HEK293 (cell line): Measurements from ENCODE around the gene CAND2.

Source experiments
- GFI1B ChIP-seq: fragments of 450-650 bp; formaldehyde crosslinking; IDR thresholded peaks from 2 replicates; pipeline ENCODE4 v1.5.1; 2016; ENCODE audit warnings: missing biosample characterization, missing genetic modification characterization
- IKZF3 ChIP-seq: fragments of 450-650 bp; IDR thresholded peaks from 2 replicates; pipeline ENCODE4 v1.5.0; 2018; ENCODE audit warnings: missing biosample characterization, mild to moderate bottlenecking, missing genetic modification characterization, moderate library complexity
- KLF1 ChIP-seq: fragments of 450-650 bp; formaldehyde crosslinking; IDR thresholded peaks from 2 replicates; pipeline ENCODE4 v1.5.1; 2016; ENCODE audit warnings: missing biosample characterization, missing genetic modification characterization
- KLF7 ChIP-seq: fragments of 450-650 bp; formaldehyde crosslinking; IDR thresholded peaks from 2 replicates; pipeline ENCODE4 v1.5.1; 2016; ENCODE audit warnings: missing biosample characterization, missing genetic modification characterization, borderline replicate concordance
- PATZ1 ChIP-seq: fragments of 450-650 bp; formaldehyde crosslinking; IDR thresholded peaks from 2 replicates; pipeline ENCODE4 v1.5.1; 2016; ENCODE audit warnings: missing biosample characterization, missing genetic modification characterization
- REPIN1 ChIP-seq: fragments of 450-650 bp; formaldehyde crosslinking; IDR thresholded peaks from 2 replicates; pipeline ENCODE4 v1.5.1; 2017; ENCODE audit warnings: missing biosample characterization, missing genetic modification characterization, low read depth
- SETDB1 ChIP-seq: IDR thresholded peaks from one replicate; pipeline ENCODE4 v1.6.1; 2017; ENCODE audit warnings: mild to moderate bottlenecking, low read length, moderate library complexity, mixed read lengths; ENCODE audit not compliant: insufficient read length
- SP2 ChIP-seq: fragments of 450-650 bp; formaldehyde crosslinking; IDR thresholded peaks from 2 replicates; pipeline ENCODE4 v1.5.1; 2016; ENCODE audit warnings: missing biosample characterization, missing genetic modification characterization
- SP3 ChIP-seq: fragments of 450-650 bp; formaldehyde crosslinking; IDR thresholded peaks from 2 replicates; pipeline ENCODE4 v1.5.1; 2016; ENCODE audit warnings: missing biosample characterization, missing genetic modification characterization
- YY1 ChIP-seq: fragments of 450-650 bp; formaldehyde crosslinking; IDR thresholded peaks from 2 replicates; pipeline ENCODE4 v1.5.1; 2018; ENCODE audit warnings: missing biosample characterization, missing genetic modification characterization
- ZBTB10 ChIP-seq: fragments of 450-650 bp; formaldehyde crosslinking; IDR thresholded peaks from 2 replicates; pipeline ENCODE4 v1.5.1; 2016; ENCODE audit warnings: missing biosample characterization, missing genetic modification characterization
- ZBTB17 ChIP-seq: fragments of 450-650 bp; formaldehyde crosslinking; IDR thresholded peaks from 2 replicates; pipeline ENCODE4 v1.5.1; 2016; ENCODE audit warnings: missing biosample characterization, missing genetic modification characterization
- ZBTB7A ChIP-seq: fragments of 450-650 bp; formaldehyde crosslinking; IDR thresholded peaks from 2 replicates; pipeline ENCODE4 v1.5.1; 2016; ENCODE audit warnings: low read depth, missing biosample characterization, missing genetic modification characterization
- ZBTB8A ChIP-seq: fragments of 450-650 bp; formaldehyde crosslinking; IDR thresholded peaks from 2 replicates; pipeline ENCODE4 v1.5.1; 2016; ENCODE audit warnings: missing biosample characterization, missing genetic modification characterization
- ZFHX2 ChIP-seq: fragments of 450-650 bp; formaldehyde crosslinking; conservative IDR thresholded peaks from 2 replicates; pipeline ENCODE4 v1.5.1; 2016; ENCODE audit warnings: missing biosample characterization, missing genetic modification characterization
- ZNF132 ChIP-seq: fragments of 450-650 bp; formaldehyde crosslinking; IDR thresholded peaks from 2 replicates; pipeline ENCODE4 v1.5.1; 2017; ENCODE audit warnings: missing biosample characterization, missing genetic modification characterization, borderline replicate concordance
- ZNF184 ChIP-seq: fragments of 450-650 bp; IDR thresholded peaks from 2 replicates; pipeline ENCODE4 v1.5.1; 2018; ENCODE audit warnings: missing biosample characterization, mild to moderate bottlenecking, missing genetic modification characterization
- ZNF223 ChIP-seq: fragments of 450-650 bp; formaldehyde crosslinking; IDR thresholded peaks from 2 replicates; pipeline ENCODE4 v1.5.1; 2016; ENCODE audit warnings: missing biosample characterization, missing genetic modification characterization
- ZNF24 ChIP-seq: fragments of 450-650 bp; formaldehyde crosslinking; IDR thresholded peaks from 2 replicates; pipeline ENCODE4 v1.5.1; 2016; ENCODE audit warnings: missing biosample characterization, missing genetic modification characterization
- ZNF335 ChIP-seq: fragments of 450-650 bp; formaldehyde crosslinking; conservative IDR thresholded peaks from 2 replicates; pipeline ENCODE4 v1.5.1; 2016; ENCODE audit warnings: missing biosample characterization, missing genetic modification characterization
- ZNF341 ChIP-seq: fragments of 450-650 bp; formaldehyde crosslinking; IDR thresholded peaks from 2 replicates; pipeline ENCODE4; 2016; ENCODE audit warnings: low read depth, missing biosample characterization, missing genetic modification characterization
- ZNF354C ChIP-seq: fragments of 450-650 bp; formaldehyde crosslinking; IDR thresholded peaks from 2 replicates; pipeline ENCODE4 v1.5.1; 2016; ENCODE audit warnings: missing biosample characterization, missing genetic modification characterization, low read depth, borderline replicate concordance
- ZNF423 ChIP-seq: fragments of 450-650 bp; formaldehyde crosslinking; IDR thresholded peaks from 2 replicates; pipeline ENCODE4 v1.5.1; 2016; ENCODE audit warnings: missing biosample characterization, missing genetic modification characterization
- ZNF600 ChIP-seq: fragments of 450-650 bp; formaldehyde crosslinking; IDR thresholded peaks from 2 replicates; pipeline ENCODE4 v1.5.1; 2016; ENCODE audit warnings: missing biosample characterization, missing genetic modification characterization
- ZNF704 ChIP-seq: fragments of 450-650 bp; formaldehyde crosslinking; IDR thresholded peaks from 2 replicates; pipeline ENCODE4 v1.5.1; 2016; ENCODE audit warnings: missing biosample characterization, missing genetic modification characterization
- ZSCAN30 ChIP-seq: fragments of 450-650 bp; IDR thresholded peaks from 2 replicates; pipeline ENCODE4 v1.5.1; 2018; ENCODE audit warnings: missing biosample characterization, mild to moderate bottlenecking, missing genetic modification characterization, moderate library complexity
- ZXDB ChIP-seq: fragments of 450-650 bp; formaldehyde crosslinking; IDR thresholded peaks from 2 replicates; pipeline ENCODE4 v1.5.1; 2016; ENCODE audit warnings: missing biosample characterization, missing genetic modification characterization
- TF ChIP-seq, protein P1 (sequence below): fragments of 450-650 bp; formaldehyde crosslinking; conservative IDR thresholded peaks from 2 replicates; pipeline ENCODE4 v1.5.1; 2016; ENCODE audit warnings: low read depth, missing biosample characterization, missing genetic modification characterization
- TF ChIP-seq, protein P2 (sequence below): fragments of 450-650 bp; formaldehyde crosslinking; IDR thresholded peaks from 2 replicates; pipeline ENCODE4 v1.5.1; 2016; ENCODE audit warnings: missing biosample characterization, missing genetic modification characterization

CAND2 gene

GRCh38 chr3:12796171-12797123 lies at the start of gene CAND2 (continued):
- TF ChIP-seq ZNF335 (peak; percentile 86), REPIN1 (tag by site-specific recombination) (peak; percentile 22; the same call in 1 of the 2 replicates), ZNF223 (0 out of 2 replicates have a peak, but pooled peaks have one; percentile 8), GFI1B (tag by site-specific recombination) (0 out of 2 replicates have a peak, but pooled peaks have one; percentile 5), SP2 (tag by site-specific recombination) (peak; percentile 9; the same call in 1 of the 2 replicates), PATZ1 (tag by site-specific recombination) (peak; percentile 89), KLF7 (0 out of 2 replicates have a peak, but pooled peaks have one; percentile 61), YY1 (tag by site-specific recombination) (peak; percentile 83), ZNF184 (tag by site-specific recombination) (peak; percentile 54; the same call in 1 of the 2 replicates), ZFHX2 (tag by site-specific recombination) (no peak), KLF1 (tag by site-specific recombination) (peak; percentile 49), ZBTB7A (tag by site-specific recombination) (peak; percentile 71), ZNF423 (tag by site-specific recombination) (peak; percentile 39; the same call in 1 of the 2 replicates), ZBTB10 (tag by site-specific recombination) (peak; percentile 71; the same call in 1 of the 2 replicates), ZXDB (tag by site-specific recombination) (peak; percentile 75), ZNF704 (peak; percentile 90), ZBTB17 (tag by site-specific recombination) (peak; percentile 85), ZNF132 (no peak), ZNF354C (no peak), ZNF341 (tag by site-specific recombination) (peak; percentile 65), ZSCAN30 (peak; percentile 82), ZBTB8A (tag by site-specific recombination) (peak; percentile 39; the same call in 1 of the 2 replicates), IKZF3 (0 out of 2 replicates have a peak, but pooled peaks have one; percentile 11), ZNF24 (0 out of 2 replicates have a peak, but pooled peaks have one; percentile 24), SP3 (tag by site-specific recombination) (peak; percentile 63), ZNF600 (tag by site-specific recombination) (peak; percentile 85), SETDB1 (no peak)
- TF ChIP-seq, protein P1, sequence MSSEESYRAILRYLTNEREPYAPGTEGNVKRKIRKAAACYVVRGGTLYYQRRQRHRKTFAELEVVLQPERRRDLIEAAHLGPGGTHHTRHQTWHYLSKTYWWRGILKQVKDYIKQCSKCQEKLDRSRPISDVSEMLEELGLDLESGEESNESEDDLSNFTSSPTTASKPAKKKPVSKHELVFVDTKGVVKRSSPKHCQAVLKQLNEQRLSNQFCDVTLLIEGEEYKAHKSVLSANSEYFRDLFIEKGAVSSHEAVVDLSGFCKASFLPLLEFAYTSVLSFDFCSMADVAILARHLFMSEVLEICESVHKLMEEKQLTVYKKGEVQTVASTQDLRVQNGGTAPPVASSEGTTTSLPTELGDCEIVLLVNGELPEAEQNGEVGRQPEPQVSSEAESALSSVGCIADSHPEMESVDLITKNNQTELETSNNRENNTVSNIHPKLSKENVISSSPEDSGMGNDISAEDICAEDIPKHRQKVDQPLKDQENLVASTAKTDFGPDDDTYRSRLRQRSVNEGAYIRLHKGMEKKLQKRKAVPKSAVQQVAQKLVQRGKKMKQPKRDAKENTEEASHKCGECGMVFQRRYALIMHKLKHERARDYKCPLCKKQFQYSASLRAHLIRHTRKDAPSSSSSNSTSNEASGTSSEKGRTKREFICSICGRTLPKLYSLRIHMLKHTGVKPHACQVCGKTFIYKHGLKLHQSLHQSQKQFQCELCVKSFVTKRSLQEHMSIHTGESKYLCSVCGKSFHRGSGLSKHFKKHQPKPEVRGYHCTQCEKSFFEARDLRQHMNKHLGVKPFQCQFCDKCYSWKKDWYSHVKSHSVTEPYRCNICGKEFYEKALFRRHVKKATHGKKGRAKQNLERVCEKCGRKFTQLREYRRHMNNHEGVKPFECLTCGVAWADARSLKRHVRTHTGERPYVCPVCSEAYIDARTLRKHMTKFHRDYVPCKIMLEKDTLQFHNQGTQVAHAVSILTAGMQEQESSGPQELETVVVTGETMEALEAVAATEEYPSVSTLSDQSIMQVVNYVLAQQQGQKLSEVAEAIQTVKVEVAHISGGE = no peak
- TF ChIP-seq, protein P2, sequence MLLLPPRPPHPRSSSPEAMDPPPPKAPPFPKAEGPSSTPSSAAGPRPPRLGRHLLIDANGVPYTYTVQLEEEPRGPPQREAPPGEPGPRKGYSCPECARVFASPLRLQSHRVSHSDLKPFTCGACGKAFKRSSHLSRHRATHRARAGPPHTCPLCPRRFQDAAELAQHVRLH (tag by site-specific recombination) = peak; percentile 96
